ENCODE measurements around the gene OR51B4.

The OR51B4 gene

GRCh38 chr11:5265832-5266231 lies 35.9 kb downstream of the OR51B4 start:
- no peaks in the 10 kb centered on the region for H3K36me3 ChIP-seq (ENCODE audit: control insufficient read depth in 2 of 2, insufficient read depth in 1 of 2, low read length in 2 of 2)
- no peak overlapping the region for H3K27ac ChIP-seq (ENCODE audit: extremely low read depth, low read depth, low read length)
- TF ChIP-seq ZNF639 (tag by site-specific recombination; IDR thresholded peaks at IDR 0.05) (no peak), PBX3 (CRISPR knock-in tag; IDR thresholded peaks at IDR 0.05) (no peak), HOXC10 (CRISPR knock-in tag; IDR thresholded peaks at IDR 0.05) (no peak), ZNF449 (tag by site-specific recombination; IDR thresholded peaks at IDR 0.05) (no peak), SP7 (tag by site-specific recombination; IDR thresholded peaks at IDR 0.05) (no peak), ZNF621 (tag by site-specific recombination; IDR thresholded peaks at IDR 0.05) (no peak)
- POLR2A ChIA-PET = no interaction called here
- H3K4me1 ChIP-seq (ENCODE audit: control insufficient read depth, insufficient read depth, low read length) = no peaks in the 10 kb centered on the region
- no peak overlapping the region for H3K4me3 ChIP-seq (ENCODE audit: low read depth, low read length)
- H3K9me3 ChIP-seq (ENCODE audit: control insufficient read depth, insufficient read depth, low read depth, low read length) = no peaks in the 10 kb centered on the region
- CTCF ChIA-PET = no interaction called here

- POLR2A ChIA-PET = no interaction called here
- Histone ChIP-seq H3K36me3 (ENCODE audit: control insufficient read depth in 2 of 2, insufficient read depth in 1 of 2, low read length in 2 of 2) (no peaks in the 10 kb centered on the region), H3K4me3 (ENCODE audit: low read depth, low read length) (no peak overlapping the region), H3K9me3 (ENCODE audit: control insufficient read depth, insufficient read depth, low read depth, low read length) (no peaks in the 10 kb centered on the region), H3K27ac (ENCODE audit: extremely low read depth, low read depth, low read length) (no peak overlapping the region), H3K4me1 (ENCODE audit: control insufficient read depth, insufficient read depth, low read length) (no peaks in the 10 kb centered on the region)
- CTCF ChIA-PET = interaction anchor here (1.7 kb wide), 1 partner anchor 32 kb away, joined by 4 read pairs; no protein-coding TSS in a partner anchor
- TF ChIP-seq ZNF10 (tag by site-specific recombination; IDR thresholded peaks at IDR 0.05) = no peak
- TF ChIP-seq ZNF560 (tag by site-specific recombination; IDR thresholded peaks at IDR 0.05; ENCODE audit: borderline replicate concordance) = no peak
- TF ChIP-seq ZNF214 (tag by site-specific recombination; IDR thresholded peaks at IDR 0.05; ENCODE audit: borderline replicate concordance) = no peak
Observed at GRCh38 chr11:5258543-5259262, 43.0 kb downstream of the OR51B4 start.

GRCh38 chr11:5257296-5257695 lies 44.5 kb downstream of the OR51B4 start:
- ChIA-PET POLR2A (no interaction called here), CTCF (no interaction called here)
- Histone ChIP-seq H3K27ac (ENCODE audit: extremely low read depth, low read depth, low read length) (no peak overlapping the region), H3K4me1 (ENCODE audit: control insufficient read depth, insufficient read depth, low read length) (no peaks in the 10 kb centered on the region), H3K9me3 (ENCODE audit: control insufficient read depth, insufficient read depth, low read depth, low read length) (no peaks in the 10 kb centered on the region), H3K4me3 (ENCODE audit: low read depth, low read length) (no peak overlapping the region), H3K36me3 (ENCODE audit: control insufficient read depth in 2 of 2, insufficient read depth in 1 of 2, low read length in 2 of 2) (no peaks in the 10 kb centered on the region)
- TF ChIP-seq ZNF626 (tag by site-specific recombination; IDR thresholded peaks at IDR 0.05) (no peak), EGR2 (tag by site-specific recombination; IDR thresholded peaks at IDR 0.05; ENCODE audit: low read depth) (no peak), ZNF76 (tag by site-specific recombination; IDR thresholded peaks at IDR 0.05; ENCODE audit: borderline replicate concordance, low read depth) (no peak), GLI4 (tag by site-specific recombination; IDR thresholded peaks at IDR 0.05) (no peak), KLF8 (tag by site-specific recombination; IDR thresholded peaks at IDR 0.05) (no peak), ZNF24 (tag by site-specific recombination; IDR thresholded peaks at IDR 0.05) (no peak), YY1 (tag by site-specific recombination; IDR thresholded peaks at IDR 0.05) (no peak), ZNF692 (tag by site-specific recombination; IDR thresholded peaks at IDR 0.05) (no peak), ZNF335 (tag by site-specific recombination; conservative IDR thresholded peaks at IDR 0.05) (no peak), ZFP3 (tag by site-specific recombination; IDR thresholded peaks at IDR 0.05; ENCODE audit: low read depth) (no peak), MEIS1 (CRISPR knock-in tag; IDR thresholded peaks at IDR 0.05; ENCODE audit: borderline replicate concordance) (no peak), ZNF416 (tag by site-specific recombination; IDR thresholded peaks at IDR 0.05) (no peak), ZNF426 (tag by site-specific recombination; IDR thresholded peaks at IDR 0.05) (no peak), HOXC10 (CRISPR knock-in tag; IDR thresholded peaks at IDR 0.05) (no peak), ZNF157 (tag by site-specific recombination; IDR thresholded peaks at IDR 0.05) (no peak), ZNF600 (tag by site-specific recombination; IDR thresholded peaks at IDR 0.05) (no peak), ZNF266 (tag by site-specific recombination; IDR thresholded peaks at IDR 0.05; ENCODE audit: low read depth) (no peak)
